Naive B cell (primary cell): ENCODE results near the gene OR6B2. TPM values are rescaled to one million over a fixed set of nuclear protein-coding genes. Genes with fewer than 3 reads are reported as not detected.

Experiments
- ATAC-seq, 2 donors: fragments of 150-1000 bp; cut with Tn5 transposase; 2 replicates each; pipeline ENCODE4 v1.10.0; 2021; ENCODE audit warnings: low read depth in 2 of 2, mild to moderate bottlenecking in 2 of 2, moderate library complexity in 2 of 2
- DNase-seq: peaks from one replicate; pipeline ENCODE4 v3.0.0; 2022
- H3K27ac Mint-ChIP-seq, 6 donors: one replicate each; pipeline ENCODE4 v1.8.0; 2020 to 2022; ENCODE audit warnings: mild to moderate bottlenecking in 6 of 6, mixed read lengths in 6 of 6, moderate library complexity in 5 of 6, inconsistent platforms in 2 of 6
- H3K27me3 Mint-ChIP-seq, 3 donors: one replicate each; pipeline ENCODE4 v1.8.0; 2021 to 2022; ENCODE audit warnings: mixed read lengths in 3 of 3, mild to moderate bottlenecking in 1 of 3
- H3K36me3 Mint-ChIP-seq, 2 donors: one replicate each; pipeline ENCODE4 v1.8.0; 2020 to 2022; ENCODE audit warnings: mixed read lengths in 2 of 2, inconsistent platforms in 1 of 2, mild to moderate bottlenecking in 1 of 2
- H3K4me1 Mint-ChIP-seq, 3 donors: one replicate each; pipeline ENCODE4 v1.8.0; 2020 to 2022; ENCODE audit warnings: mixed read lengths in 3 of 3, inconsistent platforms in 1 of 3, mild to moderate bottlenecking in 1 of 3, moderate library complexity in 1 of 3
- H3K4me3 Mint-ChIP-seq, 8 donors: one replicate each; pipeline ENCODE4 v1.8.0; 2020 to 2022; ENCODE audit warnings: mild to moderate bottlenecking in 8 of 8, mixed read lengths in 8 of 8, moderate library complexity in 8 of 8, inconsistent platforms in 2 of 8
- H3K9me3 Mint-ChIP-seq, 7 donors: one replicate each; pipeline ENCODE4 v1.8.0; 2020 to 2022; ENCODE audit warnings: mixed read lengths in 7 of 7, mild to moderate bottlenecking in 5 of 7, inconsistent platforms in 2 of 7, moderate library complexity in 1 of 7
- polyA plus RNA-seq, 6 donors: library from polyadenylated mRNA; unstranded; fragments of 300-500 nt; fragmentation: Illumina TruSeq; gene quantifications; one replicate each; pipeline ENCODE4 v1.2.3, GENCODE V29; 2021; ENCODE audit warnings: low read depth in 6 of 6

OR6B2 gene
- not detected for polyA plus RNA-seq

DNA sequence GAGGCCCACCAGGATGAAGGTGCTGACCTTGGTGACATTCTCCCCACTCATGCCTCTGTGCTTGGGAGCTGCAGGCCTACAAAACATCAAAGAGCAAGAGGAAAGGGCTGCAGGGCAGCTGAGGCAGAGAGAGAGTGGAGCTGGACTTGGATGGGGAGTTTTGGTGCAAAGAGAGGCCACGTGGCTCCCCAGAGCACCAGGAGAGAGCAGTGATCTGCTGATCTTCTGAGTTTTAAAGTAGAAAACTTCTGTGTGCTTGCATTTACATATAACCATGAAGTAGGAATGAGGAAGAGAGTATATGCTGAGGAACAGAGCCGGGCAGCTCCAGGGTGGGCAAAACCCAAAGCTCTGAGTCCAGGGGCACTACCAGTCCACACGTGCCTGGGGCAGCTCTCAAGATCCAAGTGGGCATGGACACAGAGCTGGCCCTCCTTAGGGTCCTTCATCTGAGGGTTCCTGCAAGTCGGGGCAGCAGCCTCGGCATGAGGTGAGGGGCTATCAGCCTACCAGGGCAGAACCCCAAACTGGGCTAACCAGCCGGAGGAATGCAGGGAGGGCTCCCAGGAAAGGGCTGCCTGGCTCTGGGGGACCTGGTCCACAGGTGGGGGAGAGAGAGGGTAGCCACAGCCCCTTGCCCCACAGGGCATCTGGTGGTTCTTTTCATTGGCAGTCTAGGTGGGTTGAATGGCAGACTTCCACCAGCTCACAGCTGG lies at the start of gene OR6B2:
Gene OR6B2, minus strand, starts transcription at position 51 of the 716 bp plus-strand sequence. Its CDS starts 0 bp downstream, at position 51.
- Mint-ChIP-seq H3K36me3 (no peaks in the 10 kb centered on the region), H3K27me3 (peaks cover 12 to 43% (median 40%) of the 10 kb centered on the region in 3 donors), H3K4me3 (peak within 1 kb of the TSS in 1 of 8 donors; percentile 23), H3K27ac (no peak within 1 kb of the TSS), H3K4me1 (peaks cover 0 to 7% (median 0%) of the 10 kb centered on the region in 3 donors), H3K9me3 (no peaks in the 10 kb centered on the region)
- ATAC-seq (no peak), DNase-seq (no peak)

- Mint-ChIP-seq H3K27ac (no peak overlapping the region), H3K4me3 (no peak overlapping the region), H3K4me1 (no peaks in the 10 kb centered on the region), H3K36me3 (peaks cover 0 to 27% of the 10 kb centered on the region in 2 donors), H3K27me3 (peaks cover 7 to 40% (median 27%) of the 10 kb centered on the region in 3 donors), H3K9me3 (peaks cover 13 to 55% (median 34%) of the 10 kb centered on the region in 7 donors)
- DNase-seq (no peak), ATAC-seq (no peak)
These were observed 48.4 kb upstream of the OR6B2 start for GRCh38 chr2:240078631-240079030.

DNA sequence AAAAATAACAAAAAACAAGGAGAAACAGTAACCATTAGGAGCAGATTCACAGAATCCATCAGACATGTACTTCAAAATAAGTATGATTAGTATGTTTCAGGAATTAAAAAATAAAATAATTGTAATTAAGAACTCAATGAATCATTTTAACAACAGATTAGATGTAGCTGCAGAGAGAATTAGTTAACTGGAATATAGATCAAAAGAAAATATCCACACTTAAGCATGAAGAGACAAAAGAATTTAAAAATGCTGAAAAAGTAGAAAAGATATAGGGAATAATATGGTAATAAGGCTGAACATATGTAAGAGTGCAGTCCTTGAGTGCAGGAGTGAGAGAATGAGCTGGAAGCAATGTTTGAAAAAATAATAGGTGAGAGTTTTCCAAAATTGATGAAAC lies 47.2 kb upstream of the OR6B2 start:
- Mint-ChIP-seq H3K27ac (no peak overlapping the region), H3K36me3 (peaks cover 0 to 27% of the 10 kb centered on the region in 2 donors), H3K4me3 (peak overlapping the region in 1 of 8 donors; percentile 51), H3K9me3 (peaks cover 13 to 55% (median 34%) of the 10 kb centered on the region in 7 donors), H3K27me3 (peaks cover 9 to 49% (median 27%) of the 10 kb centered on the region in 3 donors), H3K4me1 (no peaks in the 10 kb centered on the region)
- DNase-seq (no peak), ATAC-seq (no peak)

- Mint-ChIP-seq H3K36me3 (peaks cover 0 to 33% of the 10 kb centered on the region in 2 donors), H3K9me3 (peaks cover 14 to 51% (median 36%) of the 10 kb centered on the region in 7 donors), H3K27me3 (peaks cover 15 to 44% (median 28%) of the 10 kb centered on the region in 3 donors), H3K4me3 (no peak overlapping the region), H3K4me1 (no peaks in the 10 kb centered on the region), H3K27ac (no peak overlapping the region)
- DNase-seq (no peak), ATAC-seq (no peak)
These were observed 44.3 kb upstream of the OR6B2 start for GRCh38 chr2:240074545-240074944.

GRCh38 chr2:240070907-240071306 lies 40.7 kb upstream of the OR6B2 start:
- H3K4me3 Mint-ChIP-seq: no peak overlapping the region
- no peaks in the 10 kb centered on the region for H3K4me1 Mint-ChIP-seq
- DNase-seq: no peak
- H3K9me3 Mint-ChIP-seq: peaks cover 9 to 38% (median 15%) of the 10 kb centered on the region in 7 donors
- peaks cover 0 to 17% of the 10 kb centered on the region in 2 donors for H3K36me3 Mint-ChIP-seq
- no peak overlapping the region for H3K27ac Mint-ChIP-seq
- ATAC-seq: no peak
- H3K27me3 Mint-ChIP-seq: peaks cover 34 to 57% (median 43%) of the 10 kb centered on the region in 3 donors

GRCh38 chr2:240069829-240070228 lies 39.6 kb upstream of the OR6B2 start:
- Mint-ChIP-seq H3K36me3 (peaks cover 0 to 8% of the 10 kb centered on the region in 2 donors), H3K27me3 (peaks cover 31 to 54% (median 43%) of the 10 kb centered on the region in 3 donors), H3K4me1 (no peaks in the 10 kb centered on the region), H3K27ac (no peak overlapping the region), H3K4me3 (no peak overlapping the region), H3K9me3 (peaks cover 4 to 28% (median 10%) of the 10 kb centered on the region in 7 donors)
- no peak for ATAC-seq
- DNase-seq: no peak

GRCh38 chr2:240068193-240068592 lies 38.0 kb upstream of the OR6B2 start:
- Mint-ChIP-seq H3K9me3 (peaks cover 4 to 28% (median 9%) of the 10 kb centered on the region in 7 donors), H3K4me1 (no peaks in the 10 kb centered on the region), H3K27me3 (peaks cover 28 to 43% (median 38%) of the 10 kb centered on the region in 3 donors), H3K27ac (no peak overlapping the region), H3K36me3 (peaks cover 0 to 8% of the 10 kb centered on the region in 2 donors), H3K4me3 (no peak overlapping the region)
- ATAC-seq (no peak), DNase-seq (no peak)

- H3K4me1 Mint-ChIP-seq: no peaks in the 10 kb centered on the region
- H3K27me3 Mint-ChIP-seq: peaks cover 31 to 37% (median 31%) of the 10 kb centered on the region in 3 donors
- no peak for DNase-seq
- H3K27ac Mint-ChIP-seq: no peak overlapping the region
- peaks cover 4 to 28% (median 9%) of the 10 kb centered on the region in 7 donors for H3K9me3 Mint-ChIP-seq
- peaks cover 0 to 8% of the 10 kb centered on the region in 2 donors for H3K36me3 Mint-ChIP-seq
- no peak overlapping the region for H3K4me3 Mint-ChIP-seq
- no peak for ATAC-seq
These were observed 36.3 kb upstream of the OR6B2 start for GRCh38 chr2:240066489-240066888.

DNA sequence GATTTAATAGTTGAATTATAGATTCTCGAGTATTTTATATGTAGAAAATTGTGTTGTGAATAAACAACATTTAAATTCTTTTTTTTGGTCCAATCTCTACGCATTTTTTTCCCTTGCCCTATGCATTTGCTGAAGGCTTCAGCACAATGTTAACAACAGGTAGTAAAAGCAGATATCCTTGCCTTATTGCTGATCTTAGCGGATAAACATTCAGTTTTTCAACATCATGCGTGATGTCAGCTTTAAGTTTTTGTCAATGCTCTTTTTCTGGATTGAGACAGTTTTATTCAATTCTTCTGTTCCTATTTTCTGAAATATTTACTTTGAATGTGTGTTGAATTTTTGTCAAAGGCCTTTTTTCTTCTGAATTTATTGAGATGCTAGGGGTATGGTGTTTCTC lies 34.7 kb upstream of the OR6B2 start:
- Mint-ChIP-seq H3K4me1 (no peaks in the 10 kb centered on the region), H3K9me3 (peaks cover 4 to 27% (median 9%) of the 10 kb centered on the region in 7 donors), H3K4me3 (no peak overlapping the region), H3K27me3 (peaks cover 37 to 40% (median 38%) of the 10 kb centered on the region in 3 donors), H3K36me3 (peaks cover 0 to 6% of the 10 kb centered on the region in 2 donors), H3K27ac (no peak overlapping the region)
- DNase-seq (no peak), ATAC-seq (no peak)

DNA sequence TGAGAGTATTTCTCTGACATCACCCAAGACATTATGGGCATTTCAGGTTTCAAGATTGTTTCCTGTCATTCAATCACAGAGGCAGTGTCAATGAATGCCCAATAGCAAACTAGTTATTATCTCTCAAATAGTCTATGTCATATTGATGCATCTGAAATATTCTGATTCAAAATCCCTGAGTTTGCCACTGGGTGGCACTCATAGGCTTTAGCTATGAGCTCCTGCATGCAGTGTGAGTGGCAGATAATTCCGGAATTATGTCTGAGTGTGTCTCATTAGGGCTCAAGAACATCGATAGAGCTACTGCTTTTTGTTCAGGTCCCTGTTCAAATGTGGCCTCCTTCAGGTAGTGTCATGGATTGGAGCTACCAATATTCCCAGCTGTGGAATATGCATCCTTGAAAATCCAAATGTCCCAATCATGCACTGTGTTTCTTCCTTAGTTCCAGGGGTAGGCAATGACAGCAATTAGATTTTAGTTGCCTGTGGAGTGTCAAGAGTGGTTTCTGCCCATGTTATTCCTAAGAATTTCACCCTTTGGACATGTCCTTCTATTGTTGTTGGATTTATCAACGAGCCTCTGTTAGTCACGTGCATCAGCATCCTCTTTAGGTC lies 30.9 kb upstream of the OR6B2 start:
- DNase-seq: peak; percentile 15
- Mint-ChIP-seq H3K9me3 (no peaks in the 10 kb centered on the region), H3K4me3 (no peak overlapping the region), H3K27ac (no peak overlapping the region), H3K36me3 (no peaks in the 10 kb centered on the region), H3K27me3 (peaks cover 22 to 39% (median 35%) of the 10 kb centered on the region in 3 donors), H3K4me1 (no peaks in the 10 kb centered on the region)
- peak; percentile 47 to 49 for ATAC-seq

DNA sequence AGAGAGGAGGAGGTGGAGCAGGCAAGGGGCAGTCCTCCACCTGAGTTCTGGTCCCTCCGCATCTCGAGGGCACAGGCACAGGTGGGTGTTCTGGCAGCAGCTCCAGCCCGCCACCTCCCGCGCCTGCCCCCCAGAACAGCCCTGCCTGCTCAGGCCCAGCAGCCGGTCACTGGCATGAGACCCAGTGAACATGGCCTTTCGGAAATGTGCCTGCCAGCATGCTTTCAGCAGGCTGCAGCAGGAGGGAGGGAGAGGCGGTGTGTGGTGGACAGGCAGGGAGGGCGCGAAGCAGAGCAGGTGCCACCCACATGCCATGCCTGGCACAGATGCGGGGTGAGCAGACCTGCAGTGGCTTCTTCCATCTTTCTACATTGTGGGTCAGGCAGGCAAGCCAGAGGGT lies 26.4 kb upstream of the OR6B2 start:
- ATAC-seq (no peak), DNase-seq (no peak)
- Mint-ChIP-seq H3K27me3 (peaks cover 43 to 60% (median 50%) of the 10 kb centered on the region in 3 donors), H3K4me3 (peak overlapping the region in 1 of 8 donors; percentile 22), H3K9me3 (no peaks in the 10 kb centered on the region), H3K27ac (no peak overlapping the region), H3K36me3 (no peaks in the 10 kb centered on the region), H3K4me1 (peaks cover 0 to 6% (median 4%) of the 10 kb centered on the region in 3 donors)

DNA sequence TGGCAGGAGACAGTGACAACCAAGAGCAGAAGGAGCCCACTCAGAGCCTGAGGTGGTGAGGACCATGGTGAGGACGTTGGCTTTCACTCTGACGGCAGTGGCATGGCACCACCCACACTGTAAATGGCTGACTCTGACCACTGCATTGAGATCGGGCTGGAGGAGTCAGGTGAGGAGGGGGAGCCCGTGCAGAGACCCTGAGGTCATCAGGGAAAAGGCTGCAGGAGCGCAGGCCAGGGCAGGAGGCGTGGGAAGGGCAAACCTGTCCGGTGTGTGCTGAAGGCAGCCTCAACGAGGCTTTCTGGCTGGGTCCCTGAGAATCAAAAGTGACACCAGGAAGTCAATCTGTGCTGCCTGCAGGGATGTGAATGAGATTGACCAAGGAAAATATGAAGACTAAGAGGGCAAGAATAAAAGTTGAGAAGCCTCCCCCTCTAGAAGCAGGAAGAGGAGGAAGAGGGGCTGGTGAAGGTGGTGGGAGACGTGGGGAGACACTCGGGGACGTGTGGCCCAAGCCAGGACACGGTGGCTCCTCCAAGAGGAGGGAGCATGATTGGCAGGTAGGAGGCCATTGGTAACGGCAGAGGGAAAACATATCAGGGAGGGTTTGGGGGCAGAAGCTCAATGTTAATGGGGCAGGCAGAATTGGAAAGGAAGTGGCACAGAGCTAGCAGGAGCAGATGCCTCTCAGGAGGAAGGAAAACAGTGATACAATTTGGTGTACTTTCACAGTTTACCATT lies 25.1 kb upstream of the OR6B2 start:
- Mint-ChIP-seq H3K27me3 (peaks cover 34 to 58% (median 44%) of the 10 kb centered on the region in 3 donors), H3K9me3 (no peaks in the 10 kb centered on the region), H3K36me3 (no peaks in the 10 kb centered on the region), H3K27ac (no peak overlapping the region), H3K4me1 (peaks cover 0 to 6% (median 4%) of the 10 kb centered on the region in 3 donors), H3K4me3 (no peak overlapping the region)
- DNase-seq: no peak
- no peak for ATAC-seq
